Measurements from ENCODE around the gene EZH2.

EZH2 gene

GRCh38 chr7:148804343-148805235 is 79.5 kb downstream of the EZH2 start:
- no peak for DNase-seq

GRCh38 chr7:148803094-148803493 is 81.0 kb downstream of the EZH2 start:
- DNase-seq = no peak

GRCh38 chr7:148802101-148802493 is 82.0 kb downstream of the EZH2 start:
- no peak for DNase-seq

GRCh38 chr7:148800677-148801076 is 83.4 kb downstream of the EZH2 start:
- DNase-seq = no peak

- no peak for DNase-seq
Measured at GRCh38 chr7:148799893-148800555, 84.1 kb downstream of the EZH2 start.

GRCh38 chr7:148796841-148797240 is 87.2 kb downstream of the EZH2 start:
- no peak for DNase-seq

GRCh38 chr7:148794476-148794875 is 89.6 kb downstream of the EZH2 start:
- DNase-seq = no peak

GRCh38 chr7:148793590-148793989 is 90.5 kb downstream of the EZH2 start:
- DNase-seq = no peak

- no peak for DNase-seq
Measured at GRCh38 chr7:148791546-148791945, 92.5 kb downstream of the EZH2 start.

- DNase-seq = no peak
Measured at GRCh38 chr7:148790850-148791249, 93.2 kb downstream of the EZH2 start.

- no peak for DNase-seq
Measured at GRCh38 chr7:148790131-148790726, 93.9 kb downstream of the EZH2 start.

- DNase-seq = no peak
Measured at GRCh38 chr7:148789220-148789619, 94.9 kb downstream of the EZH2 start.

GRCh38 chr7:148787571-148788295 is 96.4 kb downstream of the EZH2 start:
- DNase-seq = no peak

GRCh38 chr7:148783801-148784527 is 100.1 kb downstream of the EZH2 start:
- DNase-seq = no peak

- no peak for DNase-seq
Measured at GRCh38 chr7:148782757-148783456, 101.2 kb downstream of the EZH2 start.

GRCh38 chr7:148774471-148774870 is 109.6 kb downstream of the EZH2 start:
- no peak for DNase-seq

- peak; percentile 25 for DNase-seq
Measured at GRCh38 chr7:148773334-148773733, 110.8 kb downstream of the EZH2 start.

GRCh38 chr7:148772297-148773089 is 111.6 kb downstream of the EZH2 start:
- no peak for DNase-seq

GRCh38 chr7:148770004-148770403 is 114.1 kb downstream of the EZH2 start:
- no peak for DNase-seq

- DNase-seq = no peak
Measured at GRCh38 chr7:148763622-148764021, 120.5 kb downstream of the EZH2 start.

All from activated effector memory CD4-positive, alpha-beta T cell treated with Interleukin-2 at 50 U/mL for 16 hours (primary cell).